CD14-positive monocyte (primary cell): Measurements from ENCODE around the gene ISCA2. TPM values are rescaled to one million over a fixed set of nuclear protein-coding genes. Genes with fewer than 3 reads are reported as not detected.

Source experiments
- DNase-seq, 3 donors: peaks; one replicate each; pipeline ENCODE4 v3.0.0-alpha.2; 2011 to 2022
- H2AFZ ChIP-seq: 2 replicates; pipeline ENCODE4 v1.6.0; 2012; ENCODE audit warnings: mild to moderate bottlenecking, low read depth, low read length, inconsistent platforms; ENCODE audit not compliant: insufficient read depth, poor library complexity, severe bottlenecking
- H3K27ac ChIP-seq, 2 donors: 1 replicate in 1 of 2; 2 replicates in 1 of 2; pipeline ENCODE4 v1.5.1; 2012 to 2013; ENCODE audit warnings: low read length in 2 of 2, control low read depth in 1 of 2, inconsistent platforms in 1 of 2, low read depth in 1 of 2, mild to moderate bottlenecking in 1 of 2
- H3K27me3 ChIP-seq, 2 donors: one replicate each; pipeline versions ENCODE4 v1.6.0 to v1.6.1; 2011 to 2013; ENCODE audit warnings: low read length in 2 of 2; ENCODE audit not compliant: control insufficient read depth in 2 of 2, insufficient read depth in 2 of 2
- H3K36me3 ChIP-seq, 2 donors: replicated peaks in 1 of 2; 1 replicate in 1 of 2; 2 replicates in 1 of 2; pipeline versions ENCODE4 v1.5.1 to v1.6.1; 2012 to 2013; ENCODE audit warnings: low read length in 2 of 2, control low read depth in 1 of 2, inconsistent platforms in 1 of 2, mild to moderate bottlenecking in 1 of 2; ENCODE audit not compliant: insufficient read depth in 2 of 2, control insufficient read depth in 1 of 2
- H3K4me1 ChIP-seq, 2 donors: 1 replicate in 1 of 2; 2 replicates in 1 of 2; pipeline versions ENCODE4 v1.5.1 to v1.6.1; 2012 to 2013; ENCODE audit warnings: low read length in 2 of 2, control low read depth in 1 of 2, inconsistent platforms in 1 of 2, mild to moderate bottlenecking in 1 of 2, moderate library complexity in 1 of 2; ENCODE audit not compliant: insufficient read depth in 2 of 2, control insufficient read depth in 1 of 2
- H3K4me2 ChIP-seq: replicated peaks from 2 replicates; pipeline ENCODE3; 2012; ENCODE audit warnings: low read length, moderate library complexity, mild to moderate bottlenecking; ENCODE audit not compliant: poor library complexity, severe bottlenecking; ENCODE audit errors: extremely low read depth
- H3K4me3 ChIP-seq, 3 experiments: fragments of 200-600 bp in 1 of 3; sonication (generic) in 1 of 3; replicated peaks in 1 of 3; 1 replicate in 2 of 3; 2 replicates in 1 of 3; pipeline ENCODE4 v1.5.1; 2011 to 2013; ENCODE audit warnings: low read length in 3 of 3, mild to moderate bottlenecking in 3 of 3, control low read depth in 2 of 3, low read depth in 2 of 3, inconsistent platforms in 1 of 3, moderate library complexity in 1 of 3
- H3K79me2 ChIP-seq: 2 replicates; pipeline ENCODE4 v1.6.0; 2012; ENCODE audit warnings: mild to moderate bottlenecking, control low read depth, inconsistent platforms, low read length, moderate library complexity; ENCODE audit not compliant: insufficient read depth
- H3K9ac ChIP-seq: 2 replicates; pipeline ENCODE4 v1.6.0; 2017; ENCODE audit warnings: low read length, mild to moderate bottlenecking; ENCODE audit not compliant: insufficient read depth, poor library complexity, severe bottlenecking
- H3K9me3 ChIP-seq, 2 donors: replicated peaks in 1 of 2; 1 replicate in 1 of 2; 2 replicates in 1 of 2; pipeline versions ENCODE4 v1.5.1 to v1.6.1; 2012 to 2013; ENCODE audit warnings: low read length in 2 of 2, control low read depth in 1 of 2; ENCODE audit not compliant: control insufficient read depth in 1 of 2, insufficient read depth in 1 of 2
- H4K20me1 ChIP-seq: 2 replicates; pipeline ENCODE4 v1.6.0; 2012; ENCODE audit warnings: mild to moderate bottlenecking, low read length, control low read depth, moderate library complexity; ENCODE audit not compliant: insufficient read depth
- H3K27ac Mint-ChIP-seq, 7 donors: one replicate each; pipeline ENCODE4 v1.8.0; 2020; ENCODE audit warnings: mild to moderate bottlenecking in 7 of 7, mixed read lengths in 7 of 7, moderate library complexity in 6 of 7, inconsistent platforms in 2 of 7
- H3K27me3 Mint-ChIP-seq, 3 donors: one replicate each; pipeline ENCODE4 v1.8.0; 2021 to 2022; ENCODE audit warnings: low read depth in 3 of 3, mild to moderate bottlenecking in 3 of 3, mixed read lengths in 3 of 3, moderate library complexity in 3 of 3, inconsistent platforms in 1 of 3
- H3K36me3 Mint-ChIP-seq, 2 donors: one replicate each; pipeline ENCODE4 v1.8.0; 2020; ENCODE audit warnings: mixed read lengths in 2 of 2, inconsistent platforms in 1 of 2, mild to moderate bottlenecking in 1 of 2
- H3K4me1 Mint-ChIP-seq: one replicate; pipeline ENCODE4 v1.8.0; 2020; ENCODE audit warnings: mild to moderate bottlenecking, mixed read lengths
- H3K4me3 Mint-ChIP-seq, 2 donors: one replicate each; pipeline ENCODE4 v1.8.0; 2020; ENCODE audit warnings: mild to moderate bottlenecking in 2 of 2, mixed read lengths in 2 of 2, moderate library complexity in 1 of 2
- H3K9me3 Mint-ChIP-seq, 7 donors: one replicate each; pipeline ENCODE4 v1.8.0; 2020 to 2022; ENCODE audit warnings: mixed read lengths in 7 of 7, mild to moderate bottlenecking in 6 of 7, moderate library complexity in 6 of 7, inconsistent platforms in 2 of 7
- WGBS: methylation state at CpG from one replicate; pipeline ENCODE4 v1.1.5; 2013; ENCODE audit warnings: missing lambda C conversion rate; ENCODE audit not compliant: insufficient coverage; 5-methylcytosine and 5-hydroxymethylcytosine counted together
- intact Hi-C, 2 donors: fragments of 100-400 bp; cut with micrococcal nuclease; formaldehyde crosslinking; loops; one replicate each; pipeline versions ENCODE4 v1.15.0 to v1.15.1; 2023
- polyA plus RNA-seq, 3 donors: library from polyadenylated mRNA; depleted of rRNA in 1 of 3; unstranded in 2 of 3; stranded (reverse) in 1 of 3; fragments of 300-500 nt in 2 of 3; fragments of >200 nt in 1 of 3; fragmentation: Illumina TruSeq in 2 of 3; gene quantifications; 1 replicate in 2 of 3; 2 replicates in 1 of 3; pipeline ENCODE4 v1.2.3, GENCODE V29; 2012 to 2021
- TF ChIP-seq, protein P1 (sequence below): fragments of 200-600 bp; IDR thresholded peaks from one replicate; pipeline ENCODE4 v1.8.0; 2022; ENCODE audit warnings: antibody characterized with exemption, mild to moderate bottlenecking

ISCA2 gene
- polyA plus RNA-seq, 3 donors: 6.1 to 61.7 (median 55.9) TPM

- Histone ChIP-seq H4K20me1 (peaks cover 5% of the 10 kb centered on the region), H2AFZ (no peak overlapping the region), H3K4me2 (no peak overlapping the region), H3K4me1 (no peaks in the 10 kb centered on the region), H3K27me3 (no peaks in the 10 kb centered on the region), H3K27ac (no peak overlapping the region), H3K9me3 (no peaks in the 10 kb centered on the region), H3K4me3 (no peak overlapping the region), H3K9ac (no peak overlapping the region), H3K36me3 (no peaks in the 10 kb centered on the region), H3K79me2 (no peaks in the 10 kb centered on the region)
- Mint-ChIP-seq H3K27me3 (peaks cover 4 to 12% (median 4%) of the 10 kb centered on the region in 3 donors), H3K36me3 (no peaks in the 10 kb centered on the region), H3K4me3 (no peak overlapping the region), H3K27ac (no peak overlapping the region), H3K4me1 (peaks cover 4% of the 10 kb centered on the region), H3K9me3 (peaks cover 0 to 1% (median 0%) of the 10 kb centered on the region in 7 donors)
- intact Hi-C loops: no loop called here
- DNase-seq: peak; percentile 24 to 36 (median 33)
- TF ChIP-seq, protein P1, sequence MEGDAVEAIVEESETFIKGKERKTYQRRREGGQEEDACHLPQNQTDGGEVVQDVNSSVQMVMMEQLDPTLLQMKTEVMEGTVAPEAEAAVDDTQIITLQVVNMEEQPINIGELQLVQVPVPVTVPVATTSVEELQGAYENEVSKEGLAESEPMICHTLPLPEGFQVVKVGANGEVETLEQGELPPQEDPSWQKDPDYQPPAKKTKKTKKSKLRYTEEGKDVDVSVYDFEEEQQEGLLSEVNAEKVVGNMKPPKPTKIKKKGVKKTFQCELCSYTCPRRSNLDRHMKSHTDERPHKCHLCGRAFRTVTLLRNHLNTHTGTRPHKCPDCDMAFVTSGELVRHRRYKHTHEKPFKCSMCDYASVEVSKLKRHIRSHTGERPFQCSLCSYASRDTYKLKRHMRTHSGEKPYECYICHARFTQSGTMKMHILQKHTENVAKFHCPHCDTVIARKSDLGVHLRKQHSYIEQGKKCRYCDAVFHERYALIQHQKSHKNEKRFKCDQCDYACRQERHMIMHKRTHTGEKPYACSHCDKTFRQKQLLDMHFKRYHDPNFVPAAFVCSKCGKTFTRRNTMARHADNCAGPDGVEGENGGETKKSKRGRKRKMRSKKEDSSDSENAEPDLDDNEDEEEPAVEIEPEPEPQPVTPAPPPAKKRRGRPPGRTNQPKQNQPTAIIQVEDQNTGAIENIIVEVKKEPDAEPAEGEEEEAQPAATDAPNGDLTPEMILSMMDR: peak; percentile 71
- WGBS: 75% methylated on average over 10 of the region's 10 CpGs
These were observed 34.1 kb upstream of the ISCA2 start for GRCh38 chr14:74459289-74459946.

DNA sequence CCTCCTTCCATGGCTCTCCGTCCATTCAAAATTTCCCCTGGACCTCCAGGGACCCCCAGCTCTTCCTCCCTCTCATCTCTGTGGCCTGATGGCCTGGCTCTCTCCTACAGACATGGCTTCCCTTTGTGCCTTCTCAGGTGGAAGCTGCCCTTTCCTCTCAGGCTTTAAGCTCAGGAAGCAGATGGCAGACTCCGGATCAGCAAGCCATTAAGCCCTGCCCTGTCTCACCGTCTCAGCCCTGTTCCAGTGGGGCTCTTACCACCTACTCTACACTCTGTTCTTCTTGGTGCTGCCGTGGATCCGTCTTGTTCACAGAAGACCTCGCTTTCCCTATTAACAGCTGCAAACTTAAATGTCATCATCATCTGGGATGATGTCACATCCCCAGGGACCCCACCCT is 33.6 kb upstream of the ISCA2 start:
- peaks cover 4 to 12% (median 4%) of the 10 kb centered on the region in 3 donors for H3K27me3 Mint-ChIP-seq
- H3K36me3 Mint-ChIP-seq: no peaks in the 10 kb centered on the region
- H3K27ac Mint-ChIP-seq: no peak overlapping the region
- TF ChIP-seq, protein P1: no peak
- 51% methylated on average over 6 of the region's 6 CpGs for WGBS
- Histone ChIP-seq H3K27ac (no peak overlapping the region), H3K79me2 (no peaks in the 10 kb centered on the region), H3K4me1 (no peaks in the 10 kb centered on the region), H3K4me3 (no peak overlapping the region), H3K36me3 (no peaks in the 10 kb centered on the region), H2AFZ (no peak overlapping the region), H3K27me3 (no peaks in the 10 kb centered on the region), H4K20me1 (peaks cover 5% of the 10 kb centered on the region), H3K9me3 (no peaks in the 10 kb centered on the region), H3K4me2 (no peak overlapping the region), H3K9ac (no peak overlapping the region)
- H3K9me3 Mint-ChIP-seq: no peaks in the 10 kb centered on the region
- intact Hi-C loops: no loop called here
- no peak for DNase-seq
- peaks cover 4% of the 10 kb centered on the region for H3K4me1 Mint-ChIP-seq
- no peak overlapping the region for H3K4me3 Mint-ChIP-seq
